ENCODE data around the gene DLEC1. TPM values are rescaled to one million over a fixed set of nuclear protein-coding genes. Genes with fewer than 3 reads are reported as not detected.

DLEC1 gene
- total RNA-seq, 4 donors from 2014 or later: 0.19 to 2.1 (median 0.50) TPM

DNA sequence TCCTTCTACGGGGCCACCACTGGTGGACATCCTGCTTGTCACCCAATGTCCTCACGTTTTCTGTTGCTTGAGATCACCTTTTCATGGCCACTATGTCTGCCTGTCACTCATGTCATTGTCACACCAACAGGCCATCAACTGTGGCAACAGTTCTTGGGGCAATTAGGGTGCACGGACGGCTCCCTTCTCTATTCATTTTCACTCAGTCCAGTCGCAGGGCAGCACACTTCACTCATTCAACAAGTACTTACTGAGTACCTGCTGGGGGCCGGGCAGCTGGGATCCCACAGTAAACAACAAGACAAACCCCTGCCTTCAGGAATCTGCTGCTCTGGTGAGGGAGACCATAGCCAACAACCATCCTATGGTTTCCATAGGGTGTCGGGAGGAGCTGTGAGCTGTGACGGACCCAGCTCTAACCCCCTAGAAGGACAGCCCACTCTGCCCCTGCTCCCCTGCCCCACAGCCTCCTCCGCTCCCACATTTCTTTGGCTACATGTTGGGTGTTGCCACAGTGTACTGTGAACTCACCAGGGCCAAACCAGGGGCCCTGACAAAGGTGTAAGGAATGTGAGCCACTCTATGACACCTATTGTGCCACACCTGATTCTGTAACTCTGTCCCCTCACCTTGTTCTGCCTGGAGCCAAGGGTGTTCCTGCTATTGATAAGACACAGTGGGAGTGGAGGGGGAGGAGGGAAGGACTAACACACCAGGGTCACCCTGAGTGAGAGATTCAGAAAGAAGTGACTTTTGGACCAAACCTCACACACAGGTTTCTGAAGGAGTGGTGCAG is 46.5 kb upstream of the DLEC1 start:
- Histone ChIP-seq H3K27ac (peak overlapping the region; percentile 81), H3K4me1 (peaks cover 31% of the 10 kb centered on the region), H3K4me3 (no peak overlapping the region), H3K27me3 (no peaks in the 10 kb centered on the region), H3K9me3 (no peaks in the 10 kb centered on the region), H3K36me3 (peaks cover 6% of the 10 kb centered on the region)
- DNase-seq (ENCODE audit: low spot score in 2 of 2): peak; percentile 55 to 63
- TF ChIP-seq EP300 (IDR thresholded peaks at IDR 0.05) (no peak), POLR2AphosphoS5 (IDR thresholded peaks at IDR 0.05) (no peak), POLR2A (IDR thresholded peaks at IDR 0.05) (no peak)
- TF ChIP-seq, protein P1, sequence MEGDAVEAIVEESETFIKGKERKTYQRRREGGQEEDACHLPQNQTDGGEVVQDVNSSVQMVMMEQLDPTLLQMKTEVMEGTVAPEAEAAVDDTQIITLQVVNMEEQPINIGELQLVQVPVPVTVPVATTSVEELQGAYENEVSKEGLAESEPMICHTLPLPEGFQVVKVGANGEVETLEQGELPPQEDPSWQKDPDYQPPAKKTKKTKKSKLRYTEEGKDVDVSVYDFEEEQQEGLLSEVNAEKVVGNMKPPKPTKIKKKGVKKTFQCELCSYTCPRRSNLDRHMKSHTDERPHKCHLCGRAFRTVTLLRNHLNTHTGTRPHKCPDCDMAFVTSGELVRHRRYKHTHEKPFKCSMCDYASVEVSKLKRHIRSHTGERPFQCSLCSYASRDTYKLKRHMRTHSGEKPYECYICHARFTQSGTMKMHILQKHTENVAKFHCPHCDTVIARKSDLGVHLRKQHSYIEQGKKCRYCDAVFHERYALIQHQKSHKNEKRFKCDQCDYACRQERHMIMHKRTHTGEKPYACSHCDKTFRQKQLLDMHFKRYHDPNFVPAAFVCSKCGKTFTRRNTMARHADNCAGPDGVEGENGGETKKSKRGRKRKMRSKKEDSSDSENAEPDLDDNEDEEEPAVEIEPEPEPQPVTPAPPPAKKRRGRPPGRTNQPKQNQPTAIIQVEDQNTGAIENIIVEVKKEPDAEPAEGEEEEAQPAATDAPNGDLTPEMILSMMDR (IDR thresholded peaks at IDR 0.05): no peak
- WGBS: 85% methylated on average over 7 of the region's 9 CpGs

DNA sequence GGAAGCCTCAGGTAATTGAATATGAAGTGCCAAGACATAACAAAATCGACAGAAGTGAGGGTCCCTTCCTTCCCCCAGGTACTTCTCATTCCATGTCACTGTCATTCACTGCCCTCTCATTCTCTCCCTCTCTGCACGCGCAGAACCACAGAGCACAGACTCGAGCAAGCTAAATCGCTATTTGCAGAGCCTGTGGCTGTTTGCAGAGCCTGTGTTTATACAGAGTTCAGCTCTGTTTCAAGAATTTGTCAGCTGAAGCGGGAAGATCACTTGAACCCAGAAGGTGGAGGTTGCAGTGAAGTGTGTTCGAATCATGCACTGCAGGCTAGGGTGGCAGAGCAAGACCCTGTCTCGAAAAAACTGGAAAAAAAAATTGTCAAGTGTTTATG is 45.9 kb upstream of the DLEC1 start:
- Histone ChIP-seq H3K9me3 (no peaks in the 10 kb centered on the region), H3K36me3 (peaks cover 6% of the 10 kb centered on the region), H3K27ac (peak overlapping the region; percentile 81), H3K4me3 (no peak overlapping the region), H3K4me1 (peaks cover 36% of the 10 kb centered on the region), H3K27me3 (no peaks in the 10 kb centered on the region)
- WGBS: 85% methylated on average over 8 of the region's 8 CpGs
- no peak for DNase-seq (ENCODE audit: low spot score in 2 of 2)
- TF ChIP-seq, protein P1 (IDR thresholded peaks at IDR 0.05): no peak
- TF ChIP-seq POLR2A (IDR thresholded peaks at IDR 0.05) (no peak), EP300 (IDR thresholded peaks at IDR 0.05) (no peak), POLR2AphosphoS5 (IDR thresholded peaks at IDR 0.05) (no peak)

DNA sequence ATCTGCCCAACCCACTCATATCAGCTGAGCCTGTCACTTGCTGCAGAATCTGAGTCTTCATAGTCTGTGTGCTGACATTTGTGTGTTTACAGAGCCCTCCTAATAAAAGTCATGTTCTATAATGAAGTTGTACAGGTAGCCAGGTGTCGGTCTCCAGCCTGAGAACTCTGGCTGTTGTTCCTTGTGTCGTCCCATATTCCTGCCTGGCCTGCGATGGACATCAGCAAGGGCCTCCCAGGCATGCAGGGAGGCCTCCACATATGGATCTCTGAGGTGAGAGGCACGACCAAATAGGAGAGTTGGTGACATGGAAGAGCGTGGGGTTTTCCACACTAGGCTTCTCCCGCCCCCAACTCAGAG is 45.6 kb upstream of the DLEC1 start:
- Histone ChIP-seq H3K9me3 (no peaks in the 10 kb centered on the region), H3K27ac (peak overlapping the region; percentile 81), H3K36me3 (peaks cover 6% of the 10 kb centered on the region), H3K4me3 (peak overlapping the region; percentile 58), H3K4me1 (peaks cover 40% of the 10 kb centered on the region), H3K27me3 (no peaks in the 10 kb centered on the region)
- DNase-seq (ENCODE audit: low spot score in 2 of 2): no peak
- 40% methylated on average over 6 of the region's 6 CpGs for WGBS
- TF ChIP-seq POLR2A (IDR thresholded peaks at IDR 0.05) (no peak), POLR2AphosphoS5 (IDR thresholded peaks at IDR 0.05) (no peak), EP300 (IDR thresholded peaks at IDR 0.05) (no peak)
- TF ChIP-seq, protein P1 (IDR thresholded peaks at IDR 0.05): no peak

DNA sequence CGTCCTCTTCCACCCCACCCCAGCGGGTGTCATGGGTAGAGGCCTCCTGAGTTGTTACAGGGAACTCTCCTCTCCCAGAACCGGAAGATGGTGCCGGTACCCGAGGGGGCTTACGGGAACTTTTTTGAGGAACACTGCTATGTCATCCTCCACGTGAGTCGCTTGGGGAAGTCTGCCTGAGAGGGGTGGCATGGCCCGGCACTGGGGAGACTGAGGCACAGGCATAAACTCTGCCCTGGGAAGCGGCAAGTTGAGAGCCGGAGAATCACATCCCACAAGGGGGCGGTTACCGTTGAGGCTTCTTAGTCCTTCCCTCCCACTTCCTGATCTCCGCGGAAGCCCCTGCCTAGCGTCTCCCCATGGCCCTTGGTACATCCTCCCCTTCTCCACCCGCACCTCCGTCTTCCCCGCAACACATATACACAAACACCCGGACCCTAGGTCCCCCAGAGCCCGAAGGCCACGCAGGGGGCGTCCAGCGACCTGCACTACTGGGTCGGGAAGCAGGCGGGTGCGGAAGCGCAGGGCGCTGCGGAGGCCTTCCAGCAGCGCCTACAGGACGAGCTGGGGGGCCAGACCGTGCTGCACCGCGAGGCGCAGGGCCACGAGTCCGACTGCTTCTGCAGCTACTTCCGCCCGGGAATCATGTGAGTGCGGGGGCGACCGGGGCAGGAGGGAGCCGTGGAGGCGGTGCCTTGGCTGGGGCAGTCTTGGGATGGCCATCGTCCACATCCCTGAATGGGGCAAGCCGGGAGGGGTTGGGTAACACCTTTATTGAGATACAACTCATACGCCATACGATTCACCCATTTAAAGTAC is 45.0 kb upstream of the DLEC1 start:
- TF ChIP-seq EP300 (IDR thresholded peaks at IDR 0.05) (peak; percentile 38), POLR2A (IDR thresholded peaks at IDR 0.05) (peak in 1 of 2 donors; percentile 70), POLR2AphosphoS5 (IDR thresholded peaks at IDR 0.05) (peak in 2 of 3 donors; percentile 29 to 62)
- TF ChIP-seq, protein P1 (IDR thresholded peaks at IDR 0.05): no peak
- peak; percentile 91 to 93 for DNase-seq (ENCODE audit: low spot score in 2 of 2)
- Histone ChIP-seq H3K9me3 (no peaks in the 10 kb centered on the region), H3K4me3 (peak overlapping the region; percentile 58), H3K27me3 (no peaks in the 10 kb centered on the region), H3K27ac (peak overlapping the region; percentile 81), H3K4me1 (peaks cover 43% of the 10 kb centered on the region), H3K36me3 (peaks cover 6% of the 10 kb centered on the region)
- WGBS: 2% methylated on average over 35 of the region's 49 CpGs

DNA sequence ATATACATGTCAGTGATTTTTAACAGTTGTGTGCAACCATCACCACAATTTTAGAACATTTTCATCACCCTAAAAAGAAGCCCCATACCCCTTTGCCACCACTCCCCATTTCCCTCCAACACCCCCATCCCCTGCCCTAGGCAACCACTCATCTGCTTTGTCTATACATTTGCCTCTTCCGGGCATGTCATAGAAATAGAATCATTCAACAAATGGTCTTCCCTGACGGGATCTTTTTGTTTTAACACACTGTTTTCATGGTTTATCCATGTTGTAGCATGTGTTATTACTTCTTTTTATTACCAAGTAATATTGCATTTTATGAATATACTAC is 44.4 kb upstream of the DLEC1 start:
- Histone ChIP-seq H3K27me3 (no peaks in the 10 kb centered on the region), H3K4me1 (peaks cover 46% of the 10 kb centered on the region), H3K27ac (peak overlapping the region; percentile 81), H3K36me3 (peaks cover 6% of the 10 kb centered on the region), H3K9me3 (no peaks in the 10 kb centered on the region), H3K4me3 (peak overlapping the region; percentile 58)
- TF ChIP-seq, protein P1 (IDR thresholded peaks at IDR 0.05): no peak
- TF ChIP-seq EP300 (IDR thresholded peaks at IDR 0.05): no peak
- no peak for TF ChIP-seq POLR2AphosphoS5 (IDR thresholded peaks at IDR 0.05)
- no peak for TF ChIP-seq POLR2A (IDR thresholded peaks at IDR 0.05)
- WGBS: 13% methylated on average over 2 of the region's 2 CpGs
- no peak for DNase-seq (ENCODE audit: low spot score in 2 of 2)

Data from suprapubic skin (tissue), 4 donors.